Dermis blood vessel endothelial cell (primary cell): ENCODE measurements around the gene CD109. TPM values are rescaled to one million over a fixed set of nuclear protein-coding genes. Genes with fewer than 3 reads are reported as not detected.
A peak's percentile ranks its signal among the peaks of the same experiment; 100 is the strongest.

Experiments
- DNase-seq: peaks from one replicate; pipeline ENCODE4 v3.0.0; 2010
- total RNA-seq: library from RNA; depleted of rRNA; stranded (reverse); fragments of >200 nt; gene quantifications from 2 replicates; pipeline ENCODE4 v1.2.3, GENCODE V29; 2014

Gene CD109
- total RNA-seq, 1 donor from 2014 or later = 25.2 TPM

- DNase-seq = no peak
Measured at GRCh38 chr6:73728548-73729205, 32.7 kb downstream of the CD109 start.

DNA sequence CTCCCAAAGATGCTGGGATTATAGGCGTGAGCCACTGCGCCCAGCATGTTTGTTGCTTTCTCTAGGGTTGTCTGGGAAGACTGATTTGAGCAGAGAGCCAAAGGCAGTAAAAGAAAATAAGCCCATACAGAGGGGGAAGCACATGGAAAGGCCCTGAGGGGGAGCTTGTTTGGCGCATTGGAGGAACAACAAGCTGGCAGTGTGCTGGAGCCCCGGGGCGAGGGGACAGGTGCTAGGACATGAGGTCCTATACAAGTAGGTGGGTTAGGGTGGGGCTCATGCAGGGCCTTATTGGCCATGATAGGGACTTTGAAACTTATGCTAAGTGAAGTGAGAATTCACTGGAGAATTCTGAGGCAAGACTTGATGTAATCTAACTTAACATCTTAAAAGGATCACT lies 35.3 kb downstream of the CD109 start:
- no peak for DNase-seq

GRCh38 chr6:73732845-73733675 lies 37.1 kb downstream of the CD109 start:
- DNase-seq = peak; percentile 89

GRCh38 chr6:73733791-73734190 lies 37.8 kb downstream of the CD109 start:
- no peak for DNase-seq

- no peak for DNase-seq
Measured at GRCh38 chr6:73734832-73735453, 38.9 kb downstream of the CD109 start.

DNA sequence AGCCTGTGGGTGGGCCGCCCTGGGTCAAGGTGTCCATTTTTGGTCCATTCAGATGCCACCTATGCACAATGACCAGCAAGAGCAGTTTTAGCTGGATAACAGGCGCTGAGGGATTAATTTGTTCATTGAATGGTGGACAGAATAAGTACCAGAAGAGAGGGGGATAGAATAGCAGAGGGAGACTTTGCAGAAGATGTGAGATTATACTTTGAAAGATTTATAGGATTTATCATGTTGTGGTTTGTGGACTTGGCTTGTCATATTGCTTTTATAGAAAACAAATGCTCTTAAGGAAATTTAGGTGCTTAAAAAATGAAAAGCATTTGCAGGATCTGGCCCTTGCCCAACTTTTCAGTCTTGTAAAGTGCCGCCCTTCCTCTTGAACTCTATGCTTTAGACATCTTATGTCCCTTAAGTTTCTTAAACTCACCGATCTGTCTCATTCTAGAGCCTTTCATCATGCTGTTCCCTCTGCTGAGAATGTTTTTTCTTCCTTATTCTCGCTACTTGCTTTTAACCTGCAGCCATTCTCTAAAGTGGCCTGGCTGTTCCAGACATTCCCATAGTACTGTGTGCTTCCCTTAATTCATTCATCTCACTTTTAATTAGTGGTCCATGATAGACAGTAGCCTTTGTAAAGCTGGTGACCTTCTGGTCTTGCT lies 42.5 kb downstream of the CD109 start:
- no peak for DNase-seq

GRCh38 chr6:73739096-73739495 lies 43.1 kb downstream of the CD109 start:
- DNase-seq = peak; percentile 86

GRCh38 chr6:73742433-73742832 lies 46.4 kb downstream of the CD109 start:
- DNase-seq = no peak

- no peak for DNase-seq
Measured at GRCh38 chr6:73743081-73743480, 47.1 kb downstream of the CD109 start.

GRCh38 chr6:73743556-73743955 lies 47.6 kb downstream of the CD109 start:
- no peak for DNase-seq

- DNase-seq = no peak
Measured at GRCh38 chr6:73746787-73747186, 50.8 kb downstream of the CD109 start.

GRCh38 chr6:73747289-73747688 lies 51.3 kb downstream of the CD109 start:
- DNase-seq = no peak

DNA sequence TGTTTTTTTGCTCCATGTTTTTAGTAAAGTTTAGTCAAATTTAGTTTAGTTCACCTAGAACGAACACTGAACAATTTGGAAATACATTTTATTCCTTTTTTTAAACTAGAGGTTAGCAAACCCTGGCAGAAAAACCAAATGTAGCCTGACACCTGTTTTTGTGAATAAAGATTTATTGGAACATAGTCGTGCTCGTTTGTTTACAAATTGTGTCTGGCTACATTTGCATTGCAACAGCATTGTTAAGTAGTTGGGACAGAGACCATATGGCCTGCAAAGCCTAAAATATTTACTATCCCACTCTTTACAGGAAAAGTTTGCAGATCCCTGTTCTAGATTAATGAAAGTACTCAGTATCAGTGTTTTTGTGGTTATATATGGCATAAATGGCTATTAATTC lies 56.9 kb downstream of the CD109 start:
- DNase-seq = no peak

DNA sequence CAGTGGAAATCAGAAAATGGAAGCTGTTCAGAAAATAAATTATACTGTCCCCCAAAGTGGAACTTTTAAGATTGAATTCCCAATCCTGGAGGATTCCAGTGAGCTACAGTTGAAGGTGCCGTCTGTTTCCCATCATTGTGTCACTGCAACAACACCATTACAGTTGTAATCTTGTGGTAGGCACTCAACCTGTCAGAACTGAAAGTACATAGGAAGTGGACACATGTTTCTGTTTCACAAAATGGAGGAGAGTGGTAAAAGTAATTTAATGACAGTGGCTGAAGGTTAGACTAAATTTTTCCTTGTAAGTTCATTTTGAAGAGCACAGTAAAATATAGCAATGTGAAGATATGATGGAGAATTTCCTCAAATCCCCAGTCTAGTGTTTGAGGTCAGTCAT lies 70.0 kb downstream of the CD109 start:
- DNase-seq = no peak

GRCh38 chr6:73768558-73768957 lies 72.6 kb downstream of the CD109 start:
- DNase-seq = no peak

DNA sequence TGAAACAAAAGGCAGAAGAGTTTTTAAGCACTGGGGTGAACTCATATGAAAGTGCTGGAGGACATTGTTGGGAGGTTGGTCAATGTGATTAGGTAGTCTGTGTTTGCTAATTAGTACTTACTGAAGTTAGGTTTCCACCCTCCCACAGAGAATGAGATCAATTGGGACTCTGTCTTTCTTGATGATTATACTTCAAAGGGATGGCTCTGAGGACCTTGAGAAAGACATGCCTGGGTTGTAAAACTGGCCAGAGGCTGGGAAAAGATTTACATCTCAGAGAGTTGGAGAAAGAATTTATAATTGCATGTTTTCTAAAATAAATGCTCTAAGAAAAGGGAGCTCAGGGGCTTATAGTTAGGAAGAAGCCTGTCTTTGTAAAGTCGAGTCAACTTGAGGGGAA lies 74.0 kb downstream of the CD109 start:
- no peak for DNase-seq

DNA sequence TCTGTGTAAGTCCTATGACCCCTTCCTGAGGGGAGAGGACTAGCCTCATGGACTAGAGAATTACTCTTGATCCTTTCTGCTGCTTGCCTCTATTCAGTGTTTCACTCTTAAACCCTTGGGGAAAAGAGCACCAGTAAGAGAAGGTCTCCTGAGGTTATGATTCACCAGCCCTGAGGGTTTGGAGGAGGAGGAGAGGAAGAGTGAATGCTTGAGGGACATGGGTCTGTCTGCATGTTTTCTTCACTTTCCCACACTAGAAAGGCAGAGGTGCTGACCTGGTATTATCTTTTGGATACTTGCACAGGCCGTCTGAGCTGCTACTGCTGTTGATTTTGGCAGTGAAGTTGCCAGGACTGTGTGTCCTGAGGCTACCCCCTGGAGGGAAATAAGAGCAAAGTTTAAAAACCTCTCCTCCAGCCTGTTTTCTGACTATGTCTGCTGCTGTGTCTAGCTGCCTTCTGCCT lies 78.3 kb downstream of the CD109 start:
- peak; percentile 69 for DNase-seq

DNA sequence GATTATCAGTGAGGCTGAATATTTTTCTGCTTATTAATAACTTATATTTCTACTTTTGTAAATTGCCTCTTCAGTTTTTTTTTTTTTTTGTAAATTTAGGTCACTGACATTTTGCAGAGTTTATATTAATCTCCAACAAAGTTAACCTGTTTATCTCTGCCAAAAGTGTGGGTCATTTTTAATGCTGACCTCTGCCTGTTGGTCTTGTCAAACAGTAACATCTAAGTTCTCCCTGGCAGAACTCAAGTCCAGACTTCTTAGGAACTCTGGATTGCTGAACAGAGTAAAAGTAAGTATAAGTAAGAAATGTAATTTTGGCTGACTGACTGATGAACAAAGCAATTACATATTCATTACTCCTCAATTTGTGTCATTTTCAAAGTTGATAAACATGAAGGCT lies 83.9 kb downstream of the CD109 start:
- no peak for DNase-seq

- DNase-seq = peak; percentile 11
Measured at GRCh38 chr6:73782911-73783310, 86.9 kb downstream of the CD109 start.

DNA sequence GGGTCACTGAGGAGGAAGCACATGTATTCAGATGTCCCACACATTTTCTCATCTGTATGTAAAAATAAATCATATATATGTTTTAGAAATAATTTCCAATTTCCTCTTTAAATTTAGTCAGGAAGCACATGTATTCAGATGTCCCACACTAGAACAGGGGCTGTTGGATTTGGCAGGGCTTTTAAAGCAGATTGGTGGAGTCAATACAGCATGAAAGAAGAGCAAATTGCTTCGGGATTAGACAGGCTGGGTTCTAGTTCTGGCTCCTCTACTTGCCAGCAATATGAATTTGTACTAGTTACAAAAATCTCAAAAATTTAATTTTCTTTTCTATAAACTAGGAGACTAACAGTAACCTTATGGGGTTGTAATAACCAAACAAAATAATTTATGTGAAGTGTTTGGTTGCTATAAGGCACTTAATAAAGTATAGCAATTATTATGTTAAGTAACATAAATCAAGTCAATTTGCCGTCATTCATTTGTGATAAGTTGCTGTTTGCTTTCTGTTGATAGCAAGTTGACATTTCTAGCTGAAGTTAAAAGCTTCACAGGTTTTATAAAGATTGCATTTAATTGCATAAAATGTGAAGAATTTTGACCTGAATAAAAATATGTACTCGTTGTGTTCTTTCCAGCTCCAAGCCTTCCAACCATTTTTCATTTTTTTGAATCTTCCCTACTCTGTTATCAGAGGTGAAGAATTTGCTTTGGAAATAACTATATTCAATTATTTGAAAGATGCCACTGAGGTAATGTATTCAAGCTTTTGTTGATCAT lies 88.9 kb downstream of the CD109 start:
- no peak for DNase-seq

- DNase-seq = no peak
Measured at GRCh38 chr6:73790574-73790973, 94.6 kb downstream of the CD109 start.

DNA sequence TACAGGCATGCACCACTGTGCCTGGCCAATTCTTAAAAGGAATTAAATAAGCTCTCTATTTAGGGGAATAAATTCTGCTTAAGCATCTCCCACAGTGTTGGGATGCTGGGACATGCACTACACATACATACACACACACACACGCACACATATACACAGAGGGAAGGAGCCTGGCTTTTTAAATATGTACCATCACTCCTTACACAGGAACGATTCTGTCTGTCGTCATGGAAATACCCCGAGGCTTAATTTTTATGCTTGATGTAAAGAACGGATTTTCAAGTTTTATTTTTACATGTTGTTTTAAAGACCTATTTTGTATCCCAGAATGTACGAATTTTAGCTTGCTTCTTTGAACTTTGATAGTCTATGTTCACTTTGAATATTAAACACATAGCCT lies 95.3 kb downstream of the CD109 start:
- no peak for DNase-seq
